GM19099 (cell line): ENCODE measurements around the gene VPS4B.

Experiments used
- POLR2A ChIP-seq: IDR thresholded peaks from 3 replicates; pipeline ENCODE4 v1.6.1; 2011; ENCODE audit warnings: low read depth; ENCODE audit not compliant: insufficient read length; ENCODE audit errors: extremely low read depth

The VPS4B gene

DNA sequence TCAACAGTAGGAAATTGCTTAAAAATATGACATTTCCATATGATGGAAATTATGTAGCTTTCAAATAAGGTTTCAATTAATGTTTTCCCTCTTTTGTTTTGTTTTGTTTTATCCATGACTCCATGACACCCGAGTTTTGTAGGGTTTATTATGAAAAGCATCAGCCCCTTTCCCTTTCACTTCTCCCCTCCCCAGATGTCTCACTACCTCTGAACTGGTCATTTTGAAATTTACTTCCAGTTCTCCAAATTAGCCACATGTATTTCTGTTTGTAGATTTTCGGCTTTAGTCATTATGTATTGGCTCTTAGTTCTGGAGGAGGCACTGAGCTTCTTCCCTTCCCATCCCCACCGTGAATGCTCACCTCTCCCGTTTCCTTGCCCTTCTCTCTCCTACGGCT lies 18.6 kb upstream of the VPS4B start:
- TF ChIP-seq POLR2A: no peak

DNA sequence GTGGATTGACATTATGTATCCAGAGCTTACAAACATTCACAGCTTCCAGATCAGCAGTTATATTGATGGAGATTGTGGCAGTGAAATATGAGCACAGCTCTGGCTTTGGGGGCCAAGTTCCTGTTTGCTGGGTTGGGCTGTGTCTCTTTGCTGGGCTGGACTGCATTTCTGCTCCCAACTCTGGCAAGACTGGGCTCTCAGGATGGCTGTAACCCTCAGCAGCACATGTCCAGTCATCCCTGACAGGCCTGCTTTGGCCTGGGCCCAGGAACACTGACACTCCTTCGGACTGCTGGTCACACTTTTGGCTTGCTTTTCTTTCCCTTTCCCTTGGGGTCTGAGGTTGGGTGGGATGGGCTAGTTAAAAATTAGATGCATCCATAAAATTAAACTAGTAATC lies 17.9 kb upstream of the VPS4B start:
- no peak for TF ChIP-seq POLR2A

DNA sequence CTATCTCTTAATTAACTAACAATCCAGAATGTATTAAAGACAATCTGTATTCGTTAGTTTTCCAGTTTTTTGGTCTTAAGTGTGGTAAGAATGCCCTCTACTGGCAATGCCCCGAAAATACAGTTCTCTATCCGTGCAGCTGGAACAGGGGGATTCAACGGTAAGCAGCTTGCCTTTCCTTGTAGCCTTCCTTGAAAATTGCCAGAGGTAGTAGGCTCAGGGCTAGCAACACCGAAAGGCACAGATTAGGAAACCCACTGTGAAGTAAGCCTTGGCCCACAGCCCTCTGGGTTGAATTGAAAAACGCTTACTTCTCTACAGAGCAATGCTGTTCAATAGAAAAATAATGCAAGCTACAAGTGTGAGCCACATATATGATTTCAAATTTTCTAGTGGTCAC lies 17.1 kb upstream of the VPS4B start:
- TF ChIP-seq POLR2A: no peak

DNA sequence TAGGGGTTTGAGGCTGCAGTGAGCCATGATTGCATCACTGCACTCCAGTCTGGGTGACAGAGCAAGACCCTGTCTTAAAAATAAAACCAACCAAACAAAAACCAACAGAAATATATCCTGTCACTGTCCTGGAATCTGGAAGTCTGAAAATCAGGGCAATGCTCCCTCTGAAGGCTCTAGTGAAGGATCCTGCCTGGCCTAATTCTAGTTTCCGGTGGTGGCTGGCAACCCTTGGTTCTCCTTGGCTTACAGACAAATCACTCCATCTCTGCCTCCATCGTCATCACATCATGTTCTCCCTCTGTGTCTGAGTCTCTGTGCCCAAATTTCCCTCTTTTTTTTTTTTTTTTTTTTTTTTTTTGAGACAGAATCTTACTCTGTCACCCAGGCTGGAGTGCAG lies 15.9 kb upstream of the VPS4B start:
- TF ChIP-seq POLR2A: no peak

DNA sequence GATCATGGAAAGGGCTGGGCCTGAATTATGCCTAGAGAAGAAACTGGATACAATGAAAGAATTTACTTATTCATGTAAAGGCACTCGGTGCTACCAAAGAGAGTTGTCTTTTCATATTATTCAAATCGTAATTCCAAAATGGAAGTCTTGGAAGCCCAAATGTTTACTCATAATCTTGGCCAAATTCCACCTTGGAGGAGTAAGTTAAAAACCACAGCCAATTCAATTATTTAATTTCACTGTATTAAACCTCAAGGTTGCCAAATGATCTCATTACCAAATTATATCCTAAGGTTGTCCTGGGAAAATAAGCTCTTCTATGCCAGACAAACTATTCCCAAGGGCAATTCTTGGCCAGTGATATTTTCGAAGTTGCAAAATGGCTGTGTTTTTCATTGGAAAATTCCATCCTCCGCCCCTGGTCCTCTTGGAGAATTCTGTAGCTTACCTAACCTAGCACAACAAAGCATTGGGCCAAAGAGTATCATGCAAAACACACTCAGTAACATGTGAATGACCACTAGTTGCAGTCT lies 11.1 kb upstream of the VPS4B start:
- TF ChIP-seq POLR2A: no peak

DNA sequence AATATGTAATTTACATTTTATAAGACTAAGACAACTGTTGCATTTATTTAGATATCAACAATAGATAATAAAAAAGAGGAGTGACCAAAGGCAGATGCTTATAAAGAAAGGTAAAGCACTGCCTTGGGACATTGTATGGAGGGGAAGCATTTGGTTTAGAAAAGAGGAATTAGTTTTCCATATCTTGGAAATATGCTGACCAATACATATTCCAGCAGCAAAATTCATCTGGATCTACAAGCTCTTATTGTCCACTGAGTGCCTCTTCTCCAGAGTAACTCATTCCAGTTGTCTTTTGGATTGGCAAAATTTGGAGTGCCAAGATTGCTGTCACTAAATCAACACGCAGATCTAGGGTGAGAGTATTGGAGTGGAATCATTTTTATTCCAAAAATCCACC lies 8.9 kb upstream of the VPS4B start:
- TF ChIP-seq POLR2A: no peak

DNA sequence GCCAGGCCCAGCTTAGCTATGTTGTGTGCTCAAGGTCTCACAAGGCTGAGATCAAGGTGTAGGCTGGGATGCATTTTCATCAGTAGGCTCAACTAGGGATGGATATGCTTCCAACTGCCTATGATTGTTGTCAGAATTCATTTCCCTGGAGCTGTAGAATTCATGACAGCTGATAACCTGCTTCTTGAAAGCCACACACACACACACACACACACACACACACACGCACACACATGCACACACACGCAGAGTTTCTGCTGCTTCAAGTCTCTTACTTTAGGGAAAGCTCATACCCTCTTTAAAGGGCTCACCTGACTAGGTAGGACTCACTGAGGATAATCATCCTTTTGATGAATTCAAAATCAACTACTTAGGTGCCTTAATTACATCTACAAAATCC lies 8.2 kb upstream of the VPS4B start:
- no peak for TF ChIP-seq POLR2A

DNA sequence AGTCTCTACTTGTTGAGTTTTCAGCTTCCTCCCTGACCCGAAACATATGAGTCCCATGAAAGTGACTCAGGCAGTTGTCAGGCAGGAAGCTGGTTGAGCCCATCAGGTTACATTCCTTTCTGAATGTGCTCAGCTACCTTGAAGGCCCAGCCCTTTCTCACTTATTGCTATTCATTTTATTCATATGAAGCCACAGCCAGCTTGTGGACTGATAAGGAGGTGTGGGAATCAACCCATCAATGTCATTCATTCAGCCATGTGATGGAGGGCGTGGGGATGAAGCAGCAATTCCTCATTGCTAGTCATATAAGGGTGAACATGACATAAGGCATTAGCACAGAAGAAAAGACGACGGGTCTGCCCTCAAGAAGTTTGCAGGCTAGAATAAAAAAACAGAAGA lies 5.3 kb upstream of the VPS4B start:
- no peak for TF ChIP-seq POLR2A

DNA sequence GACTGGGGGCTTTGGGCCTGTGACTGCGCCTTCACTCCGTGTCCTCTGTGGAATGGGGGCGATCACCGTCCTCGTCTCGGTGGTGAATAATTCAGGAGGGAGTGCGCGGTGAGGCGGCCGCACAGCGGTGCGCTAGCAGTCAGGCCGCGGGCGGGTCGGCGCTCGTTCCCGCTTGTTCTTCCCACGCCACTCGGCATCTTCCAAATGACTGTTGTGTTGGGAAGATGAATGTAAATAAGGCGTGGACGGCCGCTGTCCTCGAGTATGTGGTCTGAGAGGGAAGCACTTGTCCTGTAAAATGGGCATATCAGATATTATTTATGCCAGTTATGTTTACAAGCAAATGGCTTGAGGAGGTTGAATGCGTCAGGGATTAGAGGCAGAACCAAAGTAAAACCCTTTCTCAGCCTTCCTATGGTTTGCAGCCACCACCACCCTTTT lies 608 bp upstream of the VPS4B start:
- TF ChIP-seq POLR2A: no peak

DNA sequence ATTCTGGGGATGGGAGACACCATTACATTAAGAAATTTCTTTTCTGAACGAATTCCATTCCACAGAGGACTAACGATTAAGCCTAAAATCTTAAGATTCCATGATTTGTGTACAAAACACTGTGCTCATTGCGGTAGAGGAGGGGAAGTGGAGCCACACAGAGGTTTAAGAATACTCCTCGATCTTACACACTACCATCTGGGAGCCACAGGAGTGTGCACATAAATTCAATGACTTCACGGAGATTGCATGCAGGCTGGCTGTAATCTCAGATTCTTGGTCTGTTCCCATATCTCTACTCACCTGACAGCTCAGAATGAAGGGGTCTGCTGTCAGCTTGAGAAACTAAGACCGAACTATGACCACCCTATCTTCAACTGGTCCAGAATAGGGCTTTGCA lies 762 bp downstream of the VPS4B start:
- TF ChIP-seq POLR2A: no peak

DNA sequence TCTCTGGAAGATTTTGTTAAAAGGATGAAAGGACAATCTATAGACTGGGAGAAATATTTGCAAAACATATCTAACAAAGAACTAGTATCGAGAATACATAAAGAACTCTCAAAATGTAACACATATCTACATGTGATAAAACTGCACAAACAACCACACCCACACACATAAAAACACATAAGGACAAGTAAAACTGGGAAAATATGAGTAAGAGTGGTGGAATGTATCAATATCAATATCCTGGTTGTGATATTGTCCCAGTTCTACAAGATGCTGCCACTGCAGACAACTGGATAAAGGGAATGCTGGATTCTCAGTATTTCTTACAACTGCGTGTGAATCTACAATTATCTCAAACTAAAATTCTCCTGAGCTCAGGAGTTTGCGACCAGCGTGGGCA lies 9.3 kb downstream of the VPS4B start:
- no peak for TF ChIP-seq POLR2A

DNA sequence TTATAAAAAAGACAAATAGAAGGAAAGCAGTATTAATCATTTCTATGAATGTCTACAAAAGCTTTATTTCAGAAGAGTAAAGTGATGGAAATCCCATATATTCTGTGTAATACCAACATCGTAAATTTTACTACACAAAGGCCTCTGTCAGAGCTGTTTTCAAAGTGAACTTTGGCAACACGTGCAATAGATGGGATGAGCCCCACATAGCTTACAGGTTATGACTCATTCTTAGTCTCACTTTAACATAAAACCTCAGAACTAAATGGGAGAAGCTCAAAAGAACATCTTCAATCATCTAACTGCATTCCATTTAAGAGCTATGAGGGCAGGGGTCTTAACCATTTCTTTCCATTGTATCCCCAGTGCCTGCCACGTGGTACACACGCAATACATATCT lies 11.5 kb downstream of the VPS4B start:
- no peak for TF ChIP-seq POLR2A

DNA sequence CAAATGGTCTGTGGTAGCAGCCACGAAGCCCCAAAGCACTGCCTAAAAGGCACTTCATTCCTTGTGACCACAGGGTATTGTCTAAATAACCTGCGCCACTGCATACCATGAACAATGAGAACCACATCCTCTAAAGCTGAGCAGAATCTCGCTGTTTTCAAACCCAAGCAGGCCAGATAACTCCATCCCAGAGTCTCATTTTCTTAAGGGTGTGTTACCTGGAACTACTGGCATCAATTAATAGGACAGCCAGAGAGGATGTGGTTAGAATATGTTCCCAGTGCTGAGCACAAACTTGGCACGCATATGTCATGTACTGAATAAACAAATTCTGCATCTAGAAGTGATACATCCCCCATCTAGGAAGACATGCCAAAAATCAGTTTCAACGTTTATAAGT lies 13.0 kb downstream of the VPS4B start:
- no peak for TF ChIP-seq POLR2A

DNA sequence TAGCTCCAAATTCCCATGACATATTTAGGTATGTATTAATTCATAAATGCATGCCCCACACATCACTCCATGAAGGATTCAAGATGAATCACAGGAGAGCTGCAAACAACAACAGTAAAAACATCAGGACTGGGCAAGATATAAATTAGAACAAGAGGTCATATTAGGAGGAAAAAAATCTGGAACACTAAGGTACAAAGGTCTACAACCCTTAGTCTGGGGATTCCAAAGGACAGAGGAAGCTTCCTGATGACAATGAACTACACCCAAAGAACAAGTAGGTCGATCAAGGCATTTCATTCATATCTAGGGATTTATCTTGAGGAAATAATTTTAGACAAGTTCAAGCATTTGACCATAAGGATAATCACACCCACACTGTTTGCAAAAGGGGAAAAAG lies 14.5 kb downstream of the VPS4B start:
- TF ChIP-seq POLR2A: no peak

DNA sequence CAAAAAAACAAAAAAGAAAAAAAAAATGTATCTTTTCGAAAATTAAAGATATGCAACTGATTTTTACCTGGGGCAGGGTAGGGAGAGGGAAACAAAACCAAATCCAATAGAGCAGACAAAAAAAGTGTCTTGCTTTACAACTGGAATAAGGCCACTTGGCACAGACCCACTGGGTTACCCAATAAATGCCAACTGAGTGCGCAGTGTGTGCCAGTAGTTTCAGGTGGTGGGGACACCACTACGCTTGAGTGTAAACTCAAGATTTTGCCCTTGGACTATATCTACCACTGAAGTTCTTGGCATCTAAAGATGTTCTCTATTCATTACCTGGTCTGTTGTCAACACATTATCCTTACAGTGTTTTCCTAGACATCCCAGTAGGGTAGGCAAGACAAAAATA lies 16.3 kb downstream of the VPS4B start:
- no peak for TF ChIP-seq POLR2A

DNA sequence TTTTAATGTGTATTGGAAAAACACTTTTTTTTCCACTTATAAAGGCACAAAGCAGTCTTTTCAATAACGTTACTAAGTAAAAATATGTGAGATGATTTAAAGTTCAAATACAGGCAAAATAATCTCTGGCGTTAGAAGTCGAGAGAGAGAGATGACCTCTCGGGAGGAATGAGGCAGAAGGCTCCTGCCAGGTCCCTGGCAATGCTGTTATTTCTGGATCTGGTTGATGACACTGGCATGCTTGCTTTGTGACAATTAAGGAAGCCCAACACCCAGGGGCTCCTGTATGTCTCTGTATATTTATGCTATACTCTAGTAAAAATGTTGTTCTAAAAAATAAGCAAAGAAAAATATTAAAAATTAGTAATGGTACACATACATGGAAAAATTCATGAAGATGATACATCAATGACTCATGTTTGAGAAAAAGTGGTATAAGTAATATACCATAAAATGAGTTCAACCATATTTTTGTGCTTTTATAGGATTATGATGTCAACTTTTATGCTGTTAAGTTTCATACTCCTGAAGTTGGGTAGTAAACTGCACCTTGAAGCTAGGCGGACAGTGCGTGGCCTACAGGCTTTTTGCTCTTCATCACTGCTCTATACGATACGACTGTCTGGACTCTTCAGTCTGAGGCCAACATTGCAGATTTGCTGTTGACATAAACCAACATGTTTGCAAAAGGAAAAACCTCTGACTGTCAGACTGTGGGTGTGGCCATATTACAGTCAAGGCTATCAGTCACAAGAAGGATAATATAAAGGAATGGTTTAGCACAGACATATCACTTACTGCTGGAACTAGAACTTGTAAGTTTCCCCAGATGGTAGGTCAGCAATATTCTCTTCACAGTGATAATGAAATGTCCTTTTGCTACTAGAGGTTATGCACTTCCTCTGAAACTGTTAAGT lies 19.8 kb downstream of the VPS4B start:
- TF ChIP-seq POLR2A: no peak
